Kidney (tissue), 14 donors: ENCODE measurements around the gene NXPE3. TPM values are rescaled to one million over a fixed set of nuclear protein-coding genes. Genes with fewer than 3 reads are reported as not detected.

Source experiments
- DNase-seq, 5 donors: peaks; one replicate each; pipeline ENCODE4 v3.0.0-alpha.2; 2013 to 2020
- FAIRE-seq: peaks from 2 replicates; lab custom pipeline; 2012; peaks lifted over from hg19 to GRCh38; lab: Jason Lieb, UNC
- H3K27ac ChIP-seq, 2 donors: one replicate each; pipeline ENCODE4 v1.7.0; 2013; ENCODE audit warnings: low read depth in 2 of 2, low read length in 2 of 2, inconsistent platforms in 1 of 2
- H3K27me3 ChIP-seq: one replicate; pipeline ENCODE4 v1.7.1; 2013; ENCODE audit warnings: low read length, inconsistent platforms; ENCODE audit not compliant: control insufficient read depth, insufficient read depth
- H3K36me3 ChIP-seq, 3 donors: one replicate each; pipeline versions ENCODE4 v1.7.0 to v1.7.1; 2013; ENCODE audit warnings: low read length in 3 of 3, control low read depth in 1 of 3, inconsistent platforms in 1 of 3; ENCODE audit not compliant: insufficient read depth in 3 of 3, control insufficient read depth in 2 of 3
- H3K4me1 ChIP-seq, 3 donors: one replicate each; pipeline versions ENCODE4 v1.7.0 to v1.7.1; 2013; ENCODE audit warnings: low read length in 3 of 3, inconsistent platforms in 1 of 3, low read depth in 1 of 3; ENCODE audit not compliant: control insufficient read depth in 2 of 3, insufficient read depth in 2 of 3
- H3K4me3 ChIP-seq, 3 donors: one replicate each; pipeline versions ENCODE4 v1.7.0 to v1.8.1; 2013; ENCODE audit warnings: low read length in 3 of 3, control low read depth in 1 of 3, inconsistent platforms in 1 of 3
- H3K9ac ChIP-seq, 3 donors: one replicate each; pipeline versions ENCODE4 v1.7.0 to v1.7.1; 2013; ENCODE audit warnings: low read length in 3 of 3, control low read depth in 1 of 3, inconsistent platforms in 1 of 3
- H3K9me3 ChIP-seq, 3 donors: one replicate each; pipeline versions ENCODE4 v1.7.0 to v1.7.1; 2013; ENCODE audit warnings: low read length in 3 of 3, control low read depth in 1 of 3, inconsistent platforms in 1 of 3; ENCODE audit not compliant: control insufficient read depth in 2 of 3, insufficient read depth in 1 of 3
- intact Hi-C: fragments of 100-400 bp; cut with DNase I; formaldehyde crosslinking; loops from one replicate; pipeline ENCODE4 v1.11.1; 2022
- polyA plus RNA-seq: library from polyadenylated mRNA; stranded (reverse); fragments of 350-450 nt; fragmentation: Illumina TruSeq; extraction: RNeasy Lipid Tissue Mini Kit (QIAGEN cat#74804); gene quantifications from one replicate; pipeline ENCODE4 v1.2.3, GENCODE V29; 2014; ENCODE audit warnings: low read depth, low replicate concordance; ENCODE audit not compliant: insufficient read depth
- total RNA-seq: library from RNA; stranded (reverse); fragmentation: NEBNext Ultra II Directional; extraction: Animal tissue kit (Norgen Biotek cat#: 25700); gene quantifications from one replicate; pipeline ENCODE4 v1.2.1, GENCODE V29; 2021
- TF ChIP-seq, protein P1 (sequence below): IDR thresholded peaks from 3 replicates; pipeline ENCODE4 v1.5.1; 2012; ENCODE audit warnings: mild to moderate bottlenecking, moderate library complexity, borderline replicate concordance; ENCODE audit not compliant: insufficient read depth; ENCODE audit errors: extremely low read depth
- donor health status: control.
- donor health status: control.
- donor health status: control.
- donor health status: control.
- donor health status: control.
- donor health status: DM: yes; HTN: yes; CAD: no.
- donor health status: Normal renal cell carcinoma (clear cell type).

The NXPE3 gene
- total and polyA plus RNA-seq, 2 donors from 2014 or later = 4.9 to 13.3 TPM

GRCh38 chr3:101867511-101867910 lies 88.5 kb downstream of the NXPE3 start:
- no peak overlapping the region for H3K27ac ChIP-seq

GRCh38 chr3:101867996-101868395 lies 89.0 kb downstream of the NXPE3 start:
- Histone ChIP-seq H3K9ac (no peak overlapping the region), H3K4me3 (no peak overlapping the region), H3K4me1 (peaks cover 0 to 5% (median 0%) of the 10 kb centered on the region in 3 donors), H3K27ac (no peak overlapping the region), H3K27me3 (no peaks in the 10 kb centered on the region), H3K36me3 (no peaks in the 10 kb centered on the region), H3K9me3 (no peaks in the 10 kb centered on the region)
- FAIRE-seq (no peak), DNase-seq (no peak)
- TF ChIP-seq, protein P1, sequence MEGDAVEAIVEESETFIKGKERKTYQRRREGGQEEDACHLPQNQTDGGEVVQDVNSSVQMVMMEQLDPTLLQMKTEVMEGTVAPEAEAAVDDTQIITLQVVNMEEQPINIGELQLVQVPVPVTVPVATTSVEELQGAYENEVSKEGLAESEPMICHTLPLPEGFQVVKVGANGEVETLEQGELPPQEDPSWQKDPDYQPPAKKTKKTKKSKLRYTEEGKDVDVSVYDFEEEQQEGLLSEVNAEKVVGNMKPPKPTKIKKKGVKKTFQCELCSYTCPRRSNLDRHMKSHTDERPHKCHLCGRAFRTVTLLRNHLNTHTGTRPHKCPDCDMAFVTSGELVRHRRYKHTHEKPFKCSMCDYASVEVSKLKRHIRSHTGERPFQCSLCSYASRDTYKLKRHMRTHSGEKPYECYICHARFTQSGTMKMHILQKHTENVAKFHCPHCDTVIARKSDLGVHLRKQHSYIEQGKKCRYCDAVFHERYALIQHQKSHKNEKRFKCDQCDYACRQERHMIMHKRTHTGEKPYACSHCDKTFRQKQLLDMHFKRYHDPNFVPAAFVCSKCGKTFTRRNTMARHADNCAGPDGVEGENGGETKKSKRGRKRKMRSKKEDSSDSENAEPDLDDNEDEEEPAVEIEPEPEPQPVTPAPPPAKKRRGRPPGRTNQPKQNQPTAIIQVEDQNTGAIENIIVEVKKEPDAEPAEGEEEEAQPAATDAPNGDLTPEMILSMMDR = no peak
- intact Hi-C loops = no loop called here

More at GRCh38 chr3:101867511-101867910, 88.5 kb downstream of the NXPE3 start:
- TF ChIP-seq, protein P1 = no peak
- FAIRE-seq (no peak), DNase-seq (no peak)
- peaks cover 0 to 5% (median 0%) of the 10 kb centered on the region in 3 donors for H3K4me1 ChIP-seq
- no peaks in the 10 kb centered on the region for H3K9me3 ChIP-seq
- no peak overlapping the region for H3K4me3 ChIP-seq
- intact Hi-C loops = no loop called here
- no peak overlapping the region for H3K9ac ChIP-seq
- no peaks in the 10 kb centered on the region for H3K27me3 ChIP-seq
- no peaks in the 10 kb centered on the region for H3K36me3 ChIP-seq

GRCh38 chr3:101868534-101869464 lies 89.8 kb downstream of the NXPE3 start:
- intact Hi-C loops = no loop called here
- H3K4me3 ChIP-seq = no peak overlapping the region
- H3K9ac ChIP-seq = no peak overlapping the region
- FAIRE-seq (no peak), DNase-seq (no peak)
- H3K4me1 ChIP-seq = peaks cover 0 to 5% (median 0%) of the 10 kb centered on the region in 3 donors
- no peaks in the 10 kb centered on the region for H3K36me3 ChIP-seq
- H3K27ac ChIP-seq = no peak overlapping the region
- H3K9me3 ChIP-seq = no peaks in the 10 kb centered on the region
- H3K27me3 ChIP-seq = no peaks in the 10 kb centered on the region
- TF ChIP-seq, protein P1 = no peak
